DOHH2 (cell line): ENCODE measurements around the gene CABCOCO1.

Source experiments
- H3F3A ChIP-seq: fragments of 200-600 bp; sonication (generic), shearing (Covaris generic); 2 replicates; pipeline ENCODE4 v1.6.0; 2016; ENCODE audit warnings: antibody characterized with exemption, mild to moderate bottlenecking; ENCODE audit not compliant: control insufficient read depth, insufficient read depth
- H3K27ac ChIP-seq: fragments of 200-600 bp; sonication (generic); 2 replicates; pipeline ENCODE4 v1.5.1; 2014; ENCODE audit warnings: low read depth, mild to moderate bottlenecking, low read length, moderate library complexity
- H3K27me3 ChIP-seq: fragments of 200-600 bp; sonication (generic); 2 replicates; pipeline ENCODE4 v1.6.1; 2014; ENCODE audit warnings: mild to moderate bottlenecking, low read length, mixed read lengths; ENCODE audit not compliant: control insufficient read depth
- H3K36me3 ChIP-seq: fragments of 200-600 bp; sonication (generic); 2 replicates; pipeline ENCODE4 v1.6.1; 2014; ENCODE audit warnings: mild to moderate bottlenecking, low read length, moderate library complexity, mixed read lengths; ENCODE audit not compliant: control insufficient read depth
- H3K4me1 ChIP-seq: fragments of 200-600 bp; sonication (generic); 2 replicates; pipeline ENCODE4 v1.6.1; 2014; ENCODE audit warnings: mild to moderate bottlenecking, low read length, mixed read lengths; ENCODE audit not compliant: control insufficient read depth
- H3K4me2 ChIP-seq: fragments of 200-600 bp; sonication (generic); 2 replicates; pipeline ENCODE4 v1.6.0; 2014; ENCODE audit warnings: mild to moderate bottlenecking, low read length, moderate library complexity
- H3K4me3 ChIP-seq: fragments of 200-600 bp; sonication (generic); 2 replicates; pipeline ENCODE4 v1.5.1; 2014; ENCODE audit warnings: mild to moderate bottlenecking, low read length, mixed read lengths
- H3K79me2 ChIP-seq: fragments of 200-600 bp; sonication (generic); 2 replicates; pipeline ENCODE4 v1.6.1; 2014; ENCODE audit warnings: mild to moderate bottlenecking, low read length, mixed read lengths; ENCODE audit not compliant: control insufficient read depth
- H3K9me2 ChIP-seq: fragments of 200-600 bp; sonication (generic); replicated peaks from 2 replicates; pipeline ENCODE4 v1.6.1; 2014; ENCODE audit warnings: mild to moderate bottlenecking, low read length, mixed read lengths; ENCODE audit not compliant: control insufficient read depth
- H3K9me3 ChIP-seq: fragments of 200-600 bp; sonication (generic); 2 replicates; pipeline ENCODE4 v1.6.1; 2014; ENCODE audit warnings: antibody characterized with exemption, low read length, mixed read lengths; ENCODE audit not compliant: control insufficient read depth, insufficient read depth
- H4K20me1 ChIP-seq: fragments of 200-600 bp; sonication (generic); 2 replicates; pipeline ENCODE4 v1.6.0; 2014; ENCODE audit warnings: low read depth, mild to moderate bottlenecking, antibody characterized with exemption, low read length, moderate library complexity; ENCODE audit not compliant: control insufficient read depth, insufficient read depth
- CTCF ChIP-seq: fragments of 200-600 bp; sonication (generic); IDR thresholded peaks from one replicate; pipeline ENCODE4 v1.5.1; 2014; ENCODE audit warnings: antibody characterized with exemption, mild to moderate bottlenecking, low read depth, low read length; ENCODE audit not compliant: poor library complexity, severe bottlenecking
- EZH2phosphoT487 ChIP-seq: fragments of 200-600 bp; sonication (generic); IDR thresholded peaks from 2 replicates; pipeline ENCODE4 v1.6.1; 2017; ENCODE audit warnings: borderline replicate concordance, mild to moderate bottlenecking, antibody characterized with exemption, low read length, moderate library complexity, mixed read lengths

Gene CABCOCO1

GRCh38 chr10:61635471-61635870 is 27.3 kb upstream of the CABCOCO1 start:
- H3K4me3 ChIP-seq, result no peak overlapping the region
- no peak overlapping the region for H3K27ac ChIP-seq
- H3F3A ChIP-seq, result no peaks in the 10 kb centered on the region
- no peaks in the 10 kb centered on the region for H3K9me2 ChIP-seq
- no peaks in the 10 kb centered on the region for H3K4me1 ChIP-seq
- H3K4me2 ChIP-seq, result no peak overlapping the region
- H3K27me3 ChIP-seq, result 0 out of 2 replicates have a peak, but pooled peaks cover 4% of the 10 kb centered on the region
- TF ChIP-seq EZH2phosphoT487 (no peak), CTCF (no peak)
- H3K36me3 ChIP-seq, result no peaks in the 10 kb centered on the region
- H3K79me2 ChIP-seq, result no peaks in the 10 kb centered on the region
- no peaks in the 10 kb centered on the region for H4K20me1 ChIP-seq
- no peaks in the 10 kb centered on the region for H3K9me3 ChIP-seq

- H3K79me2 ChIP-seq, result no peaks in the 10 kb centered on the region
- no peak overlapping the region for H3K27ac ChIP-seq
- H3K27me3 ChIP-seq, result 0 out of 2 replicates have a peak, but pooled peaks cover 4% of the 10 kb centered on the region
- no peaks in the 10 kb centered on the region for H4K20me1 ChIP-seq
- no peak overlapping the region for H3K4me3 ChIP-seq
- no peaks in the 10 kb centered on the region for H3K9me3 ChIP-seq
- H3K9me2 ChIP-seq, result no peaks in the 10 kb centered on the region
- TF ChIP-seq EZH2phosphoT487 (no peak), CTCF (no peak)
- H3K4me2 ChIP-seq, result no peak overlapping the region
- H3K36me3 ChIP-seq, result no peaks in the 10 kb centered on the region
- H3K4me1 ChIP-seq, result no peaks in the 10 kb centered on the region
- no peaks in the 10 kb centered on the region for H3F3A ChIP-seq
These were observed 26.8 kb upstream of the CABCOCO1 start for GRCh38 chr10:61635932-61636331.

DNA sequence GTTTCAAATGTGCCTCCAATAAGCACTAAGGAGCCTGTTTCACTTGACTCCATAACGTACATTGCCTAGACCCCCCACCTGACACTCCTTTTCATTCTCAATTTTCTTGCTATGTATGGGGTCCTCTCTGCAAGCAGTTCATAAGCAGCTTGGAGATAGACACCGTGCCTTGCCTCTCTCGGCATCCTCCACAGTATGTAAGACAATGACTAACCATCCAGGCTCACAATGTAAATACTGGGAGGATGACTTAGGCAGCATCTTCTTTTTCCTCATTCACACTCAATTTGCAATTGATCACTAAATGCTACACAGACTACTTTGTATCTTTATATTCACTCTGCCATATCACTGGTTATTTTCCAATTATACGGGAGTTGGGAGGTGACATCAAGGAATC is 22.8 kb upstream of the CABCOCO1 start:
- no peak overlapping the region for H3K4me2 ChIP-seq
- no peaks in the 10 kb centered on the region for H3K27me3 ChIP-seq

More for the DNA sequence above, 22.8 kb upstream of the CABCOCO1 start:
- H3K27ac ChIP-seq, result no peak overlapping the region
- H3K4me1 ChIP-seq, result no peaks in the 10 kb centered on the region
- no peak overlapping the region for H3K4me3 ChIP-seq
- H3F3A ChIP-seq, result no peaks in the 10 kb centered on the region
- TF ChIP-seq CTCF (no peak), EZH2phosphoT487 (no peak)
- H4K20me1 ChIP-seq, result no peaks in the 10 kb centered on the region
- no peaks in the 10 kb centered on the region for H3K36me3 ChIP-seq
- H3K9me3 ChIP-seq, result no peaks in the 10 kb centered on the region
- H3K9me2 ChIP-seq, result no peaks in the 10 kb centered on the region
- H3K79me2 ChIP-seq, result no peaks in the 10 kb centered on the region
